Activated naive CD8-positive, alpha-beta T cell (primary cell): ENCODE results near the gene SLC35F1.

Experiments
- H3K27ac Mint-ChIP-seq: one replicate; pipeline ENCODE4 v1.8.0; 2021; ENCODE audit warnings: mixed read lengths
- H3K27me3 Mint-ChIP-seq: one replicate; pipeline ENCODE4 v1.8.0; 2021; ENCODE audit warnings: mixed read lengths
- H3K36me3 Mint-ChIP-seq: one replicate; pipeline ENCODE4 v1.8.0; 2021; ENCODE audit warnings: mixed read lengths
- H3K4me1 Mint-ChIP-seq: one replicate; pipeline ENCODE4 v1.8.0; 2021; ENCODE audit warnings: low read depth, mixed read lengths
- H3K4me3 Mint-ChIP-seq: one replicate; pipeline ENCODE4 v1.8.0; 2021; ENCODE audit warnings: mild to moderate bottlenecking, mixed read lengths
- H3K9me3 Mint-ChIP-seq: one replicate; pipeline ENCODE4 v1.8.0; 2021; ENCODE audit warnings: low read depth, mixed read lengths

Gene SLC35F1

GRCh38 chr6:118097576-118097975 lies 190.5 kb downstream of the SLC35F1 start:
- Mint-ChIP-seq H3K36me3 (no peaks in the 10 kb centered on the region), H3K4me1 (no peaks in the 10 kb centered on the region), H3K27ac (no peak overlapping the region), H3K27me3 (peaks cover 6% of the 10 kb centered on the region), H3K4me3 (no peak overlapping the region), H3K9me3 (peaks cover 9% of the 10 kb centered on the region)

- Mint-ChIP-seq H3K9me3 (no peaks in the 10 kb centered on the region), H3K4me1 (no peaks in the 10 kb centered on the region), H3K27me3 (no peaks in the 10 kb centered on the region), H3K4me3 (no peak overlapping the region), H3K36me3 (no peaks in the 10 kb centered on the region), H3K27ac (no peak overlapping the region)
Measured at GRCh38 chr6:118100717-118101116, 193.7 kb downstream of the SLC35F1 start.

- no peaks in the 10 kb centered on the region for H3K36me3 Mint-ChIP-seq
- H3K27ac Mint-ChIP-seq, result no peak overlapping the region
- no peaks in the 10 kb centered on the region for H3K4me1 Mint-ChIP-seq
- no peak overlapping the region for H3K4me3 Mint-ChIP-seq
- no peaks in the 10 kb centered on the region for H3K27me3 Mint-ChIP-seq
- H3K9me3 Mint-ChIP-seq, result no peaks in the 10 kb centered on the region
Measured at GRCh38 chr6:118101220-118101619, 194.2 kb downstream of the SLC35F1 start.

- H3K27me3 Mint-ChIP-seq, result no peaks in the 10 kb centered on the region
- no peaks in the 10 kb centered on the region for H3K4me1 Mint-ChIP-seq
- no peaks in the 10 kb centered on the region for H3K36me3 Mint-ChIP-seq
Measured at GRCh38 chr6:118101831-118102345, 194.8 kb downstream of the SLC35F1 start.

GRCh38 chr6:118102401-118102800 lies 195.3 kb downstream of the SLC35F1 start:
- Mint-ChIP-seq H3K4me1 (no peaks in the 10 kb centered on the region), H3K27ac (no peak overlapping the region), H3K36me3 (no peaks in the 10 kb centered on the region), H3K27me3 (no peaks in the 10 kb centered on the region), H3K4me3 (no peak overlapping the region), H3K9me3 (no peaks in the 10 kb centered on the region)

More at GRCh38 chr6:118101831-118102345, 194.8 kb downstream of the SLC35F1 start:
- no peak overlapping the region for H3K27ac Mint-ChIP-seq
- H3K9me3 Mint-ChIP-seq, result no peaks in the 10 kb centered on the region
- H3K4me3 Mint-ChIP-seq, result no peak overlapping the region

GRCh38 chr6:118103381-118104146 lies 196.5 kb downstream of the SLC35F1 start:
- H3K4me3 Mint-ChIP-seq, result no peak overlapping the region
- H3K9me3 Mint-ChIP-seq, result no peaks in the 10 kb centered on the region
- no peaks in the 10 kb centered on the region for H3K4me1 Mint-ChIP-seq
- no peaks in the 10 kb centered on the region for H3K36me3 Mint-ChIP-seq
- H3K27ac Mint-ChIP-seq, result no peak overlapping the region
- H3K27me3 Mint-ChIP-seq, result no peaks in the 10 kb centered on the region

GRCh38 chr6:118122161-118122725 lies 215.2 kb downstream of the SLC35F1 start:
- H3K4me3 Mint-ChIP-seq, result no peak overlapping the region
- H3K36me3 Mint-ChIP-seq, result no peaks in the 10 kb centered on the region
- H3K4me1 Mint-ChIP-seq, result peaks cover 1% of the 10 kb centered on the region
- H3K27me3 Mint-ChIP-seq, result no peaks in the 10 kb centered on the region
- H3K27ac Mint-ChIP-seq, result no peak overlapping the region
- no peaks in the 10 kb centered on the region for H3K9me3 Mint-ChIP-seq

- no peaks in the 10 kb centered on the region for H3K36me3 Mint-ChIP-seq
- H3K27ac Mint-ChIP-seq, result no peak overlapping the region
- no peak overlapping the region for H3K4me3 Mint-ChIP-seq
- no peaks in the 10 kb centered on the region for H3K27me3 Mint-ChIP-seq
- no peaks in the 10 kb centered on the region for H3K9me3 Mint-ChIP-seq
- peaks cover 1% of the 10 kb centered on the region for H3K4me1 Mint-ChIP-seq
Measured at GRCh38 chr6:118122801-118123200, 215.7 kb downstream of the SLC35F1 start.

GRCh38 chr6:118123503-118124037 lies 216.5 kb downstream of the SLC35F1 start:
- Mint-ChIP-seq H3K27ac (no peak overlapping the region), H3K9me3 (no peaks in the 10 kb centered on the region), H3K36me3 (no peaks in the 10 kb centered on the region), H3K4me3 (no peak overlapping the region), H3K27me3 (no peaks in the 10 kb centered on the region), H3K4me1 (peaks cover 1% of the 10 kb centered on the region)

- Mint-ChIP-seq H3K9me3 (no peaks in the 10 kb centered on the region), H3K4me3 (no peak overlapping the region)
Measured at GRCh38 chr6:118124851-118125250, 217.8 kb downstream of the SLC35F1 start.

GRCh38 chr6:118128755-118129154 lies 221.7 kb downstream of the SLC35F1 start:
- H3K27me3 Mint-ChIP-seq, result no peaks in the 10 kb centered on the region

More at GRCh38 chr6:118124851-118125250, 217.8 kb downstream of the SLC35F1 start:
- H3K27me3 Mint-ChIP-seq, result no peaks in the 10 kb centered on the region
- no peaks in the 10 kb centered on the region for H3K36me3 Mint-ChIP-seq
- no peak overlapping the region for H3K27ac Mint-ChIP-seq
- H3K4me1 Mint-ChIP-seq, result peaks cover 1% of the 10 kb centered on the region

GRCh38 chr6:118134206-118134605 lies 227.1 kb downstream of the SLC35F1 start:
- no peaks in the 10 kb centered on the region for H3K27me3 Mint-ChIP-seq
- no peak overlapping the region for H3K4me3 Mint-ChIP-seq
- H3K27ac Mint-ChIP-seq, result no peak overlapping the region
- H3K9me3 Mint-ChIP-seq, result no peaks in the 10 kb centered on the region
- no peaks in the 10 kb centered on the region for H3K36me3 Mint-ChIP-seq
- H3K4me1 Mint-ChIP-seq, result no peaks in the 10 kb centered on the region

More at GRCh38 chr6:118128755-118129154, 221.7 kb downstream of the SLC35F1 start:
- no peak overlapping the region for H3K4me3 Mint-ChIP-seq
- no peaks in the 10 kb centered on the region for H3K9me3 Mint-ChIP-seq
- no peak overlapping the region for H3K27ac Mint-ChIP-seq
- no peaks in the 10 kb centered on the region for H3K36me3 Mint-ChIP-seq
- H3K4me1 Mint-ChIP-seq, result no peaks in the 10 kb centered on the region

- no peaks in the 10 kb centered on the region for H3K36me3 Mint-ChIP-seq
- no peaks in the 10 kb centered on the region for H3K27me3 Mint-ChIP-seq
- no peaks in the 10 kb centered on the region for H3K9me3 Mint-ChIP-seq
- no peak overlapping the region for H3K27ac Mint-ChIP-seq
- H3K4me3 Mint-ChIP-seq, result no peak overlapping the region
- H3K4me1 Mint-ChIP-seq, result no peaks in the 10 kb centered on the region
Measured at GRCh38 chr6:118134736-118135135, 227.7 kb downstream of the SLC35F1 start.

GRCh38 chr6:118135371-118135770 lies 228.3 kb downstream of the SLC35F1 start:
- no peaks in the 10 kb centered on the region for H3K36me3 Mint-ChIP-seq
- H3K27me3 Mint-ChIP-seq, result no peaks in the 10 kb centered on the region
- H3K27ac Mint-ChIP-seq, result no peak overlapping the region
- no peak overlapping the region for H3K4me3 Mint-ChIP-seq
- H3K9me3 Mint-ChIP-seq, result no peaks in the 10 kb centered on the region
- H3K4me1 Mint-ChIP-seq, result no peaks in the 10 kb centered on the region

- no peak overlapping the region for H3K4me3 Mint-ChIP-seq
- H3K27me3 Mint-ChIP-seq, result peaks cover 3% of the 10 kb centered on the region
- no peaks in the 10 kb centered on the region for H3K9me3 Mint-ChIP-seq
- H3K36me3 Mint-ChIP-seq, result no peaks in the 10 kb centered on the region
- no peak overlapping the region for H3K27ac Mint-ChIP-seq
- no peaks in the 10 kb centered on the region for H3K4me1 Mint-ChIP-seq
Measured at GRCh38 chr6:118141211-118141610, 234.1 kb downstream of the SLC35F1 start.
